Superior temporal gyrus (tissue), 1 donor: ENCODE measurements around the gene SMYD2.
A peak's percentile ranks its signal among the peaks of the same experiment; 100 is the strongest.
"Not testable (repeated sequence)": the region's sequence is repeated elsewhere in the genome, so short reads cannot be mapped to it uniquely, and the experiment has no call there.

Experiments
- DNase-seq: peaks from one replicate; pipeline ENCODE4 v3.0.0-alpha.2; 2016; ENCODE audit errors: extremely low spot score

Gene SMYD2

DNA sequence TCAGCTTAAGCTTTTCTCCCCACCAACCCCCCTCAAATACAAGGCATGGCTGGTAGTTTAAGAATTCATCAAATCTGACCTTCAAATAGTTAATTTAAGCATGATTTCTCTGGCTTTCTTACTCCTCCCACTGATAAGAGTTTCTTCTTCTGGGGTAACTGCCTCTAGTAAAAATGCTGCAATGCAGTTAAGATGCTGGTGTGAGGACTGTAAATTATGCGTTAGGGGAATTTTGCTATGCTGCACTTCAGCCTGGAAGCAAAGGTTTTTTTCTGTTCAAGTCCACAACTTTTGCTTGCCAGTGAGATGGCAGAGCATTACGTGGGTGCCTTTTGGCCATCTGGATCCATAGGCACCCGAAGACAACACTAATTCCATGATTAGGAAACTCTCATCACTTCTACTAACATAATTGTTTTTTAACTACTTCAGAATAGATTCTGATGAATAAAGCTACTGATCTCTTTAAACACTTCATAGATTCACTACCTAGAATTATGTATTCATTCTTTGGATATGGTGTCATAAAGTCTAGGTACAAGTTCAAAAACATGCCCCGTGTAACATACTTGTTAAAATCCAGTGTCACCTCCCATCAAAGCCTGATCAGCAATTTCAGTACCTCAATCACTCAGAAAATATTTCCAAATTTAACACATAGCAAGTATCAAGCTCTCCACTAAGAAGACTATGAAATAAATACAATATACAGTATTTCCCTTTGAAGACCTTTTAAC, 8.8 kb upstream of the SMYD2 start:
- no peak for DNase-seq

DNA sequence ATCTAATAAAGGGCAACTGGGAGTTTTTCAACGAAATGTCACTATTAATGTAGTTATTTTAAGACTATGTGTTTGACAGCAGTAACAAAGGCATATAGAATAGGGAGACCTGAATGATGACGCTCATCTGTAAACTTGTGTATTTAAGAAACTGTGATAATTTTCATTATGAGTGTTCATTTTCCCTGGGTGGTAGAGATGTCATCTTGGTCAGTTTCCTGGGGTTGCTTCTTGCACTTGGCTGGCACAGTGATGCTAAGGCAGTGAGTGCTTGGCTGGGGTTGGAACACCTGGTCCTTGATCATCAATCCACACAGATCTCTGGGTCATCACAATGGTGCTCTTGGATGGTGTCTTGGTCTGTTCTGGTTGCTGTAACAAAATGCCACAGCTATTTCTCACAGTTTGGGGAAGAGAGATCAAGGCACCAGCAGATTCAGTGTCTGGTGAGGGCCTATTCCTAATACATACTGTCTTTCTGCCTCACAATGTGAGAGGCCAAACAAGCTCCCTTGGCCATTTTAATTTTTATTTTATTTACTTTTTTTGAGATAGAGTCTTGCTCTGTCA, 7.9 kb upstream of the SMYD2 start:
- DNase-seq = no peak

DNA sequence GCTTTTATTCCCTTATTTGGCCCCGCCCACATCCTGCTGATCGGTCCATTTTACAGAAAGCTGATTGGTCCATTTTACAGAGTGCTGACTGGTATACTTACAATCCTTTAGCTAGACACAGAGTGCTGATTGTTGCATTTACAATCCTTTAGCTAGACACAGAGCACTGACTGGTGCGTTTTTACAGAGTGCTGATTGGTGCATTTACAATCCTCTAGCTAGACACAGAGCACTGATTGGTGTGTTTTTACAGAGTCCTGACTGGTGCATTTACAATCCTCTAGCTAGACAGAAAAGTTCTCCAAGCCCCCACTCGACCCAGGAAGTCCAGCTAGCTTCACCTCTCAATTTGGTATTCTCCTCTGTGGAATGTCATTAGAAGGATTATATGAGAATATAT, 5.3 kb upstream of the SMYD2 start:
- not testable (repeated sequence) for DNase-seq

DNA sequence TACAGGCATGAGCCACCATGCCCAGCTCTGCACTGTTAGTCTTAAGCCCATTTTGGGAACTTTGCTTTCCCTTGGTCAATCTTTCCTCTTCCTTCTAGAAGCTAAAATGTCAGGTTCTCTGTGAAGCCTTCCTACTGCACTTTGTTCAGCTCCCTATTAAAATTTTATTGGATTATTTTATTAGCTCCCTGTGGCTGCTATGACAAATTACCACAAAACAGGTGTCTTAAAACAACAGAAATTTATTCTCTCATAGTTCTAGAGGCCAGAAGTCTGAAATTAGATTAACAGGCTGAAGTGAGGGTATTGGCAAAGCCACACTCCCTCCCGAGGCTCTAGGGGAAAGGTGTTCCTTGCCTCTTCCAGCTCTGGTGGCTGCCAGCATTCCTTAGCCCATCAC, 4.2 kb upstream of the SMYD2 start:
- DNase-seq = no peak

DNA sequence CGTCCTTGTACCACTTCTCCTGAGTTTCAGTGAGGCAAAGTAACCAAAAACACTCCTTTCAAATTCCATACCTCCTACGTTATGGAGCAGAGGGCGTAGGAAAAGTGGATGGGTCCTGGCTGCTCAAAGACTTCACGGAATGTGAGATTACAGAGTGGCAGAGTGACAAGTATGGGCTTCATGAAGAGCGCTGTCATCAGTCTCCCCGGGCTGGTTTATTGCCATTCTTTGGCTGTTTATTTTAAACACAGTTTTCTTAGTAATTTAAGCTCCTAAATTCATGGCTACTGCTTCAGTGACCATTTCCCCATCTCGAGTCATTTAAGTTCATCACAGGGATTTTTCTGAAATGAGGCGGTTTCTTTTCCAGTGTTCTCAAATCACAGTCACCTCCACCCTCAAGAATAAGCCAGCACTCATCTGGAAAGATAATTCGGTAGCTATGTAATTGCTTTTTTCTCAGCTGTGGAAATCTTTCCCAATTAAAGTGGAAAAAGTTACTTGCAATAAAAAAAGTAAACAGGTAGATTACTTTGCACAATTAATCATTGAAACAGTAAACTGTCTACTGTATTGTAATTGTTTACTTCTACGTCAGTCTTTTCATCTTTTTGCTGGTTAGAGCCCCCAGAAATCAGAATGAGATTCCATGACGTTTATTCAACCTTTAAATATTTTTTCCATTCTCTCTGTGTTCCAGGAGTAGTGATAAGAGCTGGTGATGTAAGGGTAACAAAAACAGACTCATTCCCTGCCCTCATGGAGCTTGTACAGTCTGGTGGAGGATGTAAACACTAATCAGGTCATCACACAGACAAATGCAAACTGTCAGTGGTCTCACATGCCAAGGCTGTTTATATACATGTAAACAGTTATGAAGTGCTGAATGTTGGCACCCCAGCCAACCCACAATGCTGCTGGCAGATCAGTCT, 3.0 kb upstream of the SMYD2 start:
- DNase-seq = no peak

DNA sequence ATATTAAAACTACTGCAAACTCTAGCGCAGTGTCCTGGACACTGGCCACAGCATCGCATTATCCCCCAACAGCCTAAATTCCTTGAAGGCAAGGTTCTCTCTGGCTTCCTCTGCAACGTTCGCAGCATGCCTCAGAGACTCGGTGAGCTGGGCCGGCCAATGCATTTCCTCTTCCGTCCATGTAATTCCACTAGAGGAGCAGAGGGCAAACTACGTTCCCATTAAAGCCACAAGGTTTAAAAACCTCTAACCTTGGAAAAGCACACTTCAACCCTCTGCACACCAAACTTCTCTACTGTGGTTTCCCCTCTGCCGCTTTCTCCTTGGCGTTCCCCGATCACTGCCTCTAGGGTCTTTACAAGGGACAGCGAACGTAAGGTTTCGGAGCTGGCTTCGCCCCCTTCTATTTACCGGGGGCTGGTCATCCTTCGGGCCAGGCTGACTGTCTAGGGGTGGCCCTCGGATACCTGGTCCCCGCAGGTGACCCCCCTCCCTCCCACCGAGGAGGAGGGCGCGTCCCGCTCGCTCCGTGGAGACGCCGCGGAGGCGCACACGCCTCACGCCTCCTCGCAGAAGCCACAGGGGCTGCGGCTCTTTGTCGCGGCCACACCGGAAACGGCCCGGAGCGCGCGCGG, 456 bp upstream of the SMYD2 start:
- DNase-seq = peak; percentile 55

DNA sequence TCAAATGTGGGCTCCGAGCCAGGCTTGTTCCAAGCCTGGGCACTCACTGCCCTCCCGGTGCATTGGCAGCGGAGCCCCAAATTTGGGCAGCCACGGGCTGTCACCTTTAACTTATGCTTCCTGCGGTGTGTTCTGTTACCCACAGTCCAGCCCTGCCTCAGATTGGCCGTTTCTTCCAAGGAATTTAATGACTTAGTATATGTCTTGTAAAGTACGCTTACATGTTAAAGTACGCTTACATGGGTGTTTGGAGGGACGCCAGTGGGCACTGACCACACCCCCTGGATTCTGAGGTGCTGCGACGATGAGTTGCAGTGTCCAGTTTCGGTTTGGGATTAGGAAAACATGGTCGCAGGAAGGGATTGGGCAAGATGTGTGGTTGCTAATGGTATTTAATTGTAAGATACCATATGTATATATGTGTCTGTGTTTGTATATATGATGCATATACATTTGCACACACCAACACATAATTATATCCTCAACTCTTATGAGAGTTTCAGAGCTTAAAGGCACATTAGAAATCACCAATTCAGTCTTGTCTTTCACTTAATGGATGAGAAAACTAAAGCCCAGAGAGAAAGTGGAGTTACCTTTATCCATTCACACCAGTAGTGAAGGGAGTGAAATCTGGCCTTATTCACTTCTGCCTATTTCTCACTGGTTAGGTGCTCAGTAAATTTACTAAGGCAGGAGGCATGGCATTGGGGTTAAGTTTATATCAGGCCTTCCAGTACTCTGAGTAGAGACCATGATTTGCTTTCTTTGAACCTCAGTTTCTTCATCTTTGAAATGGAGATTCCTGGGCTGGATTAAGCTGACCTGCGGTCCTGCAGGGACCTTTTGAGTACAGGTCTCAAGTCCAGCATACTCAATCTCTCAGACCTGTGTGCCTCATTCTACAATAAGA, 1.0 kb downstream of the SMYD2 start:
- no peak for DNase-seq

DNA sequence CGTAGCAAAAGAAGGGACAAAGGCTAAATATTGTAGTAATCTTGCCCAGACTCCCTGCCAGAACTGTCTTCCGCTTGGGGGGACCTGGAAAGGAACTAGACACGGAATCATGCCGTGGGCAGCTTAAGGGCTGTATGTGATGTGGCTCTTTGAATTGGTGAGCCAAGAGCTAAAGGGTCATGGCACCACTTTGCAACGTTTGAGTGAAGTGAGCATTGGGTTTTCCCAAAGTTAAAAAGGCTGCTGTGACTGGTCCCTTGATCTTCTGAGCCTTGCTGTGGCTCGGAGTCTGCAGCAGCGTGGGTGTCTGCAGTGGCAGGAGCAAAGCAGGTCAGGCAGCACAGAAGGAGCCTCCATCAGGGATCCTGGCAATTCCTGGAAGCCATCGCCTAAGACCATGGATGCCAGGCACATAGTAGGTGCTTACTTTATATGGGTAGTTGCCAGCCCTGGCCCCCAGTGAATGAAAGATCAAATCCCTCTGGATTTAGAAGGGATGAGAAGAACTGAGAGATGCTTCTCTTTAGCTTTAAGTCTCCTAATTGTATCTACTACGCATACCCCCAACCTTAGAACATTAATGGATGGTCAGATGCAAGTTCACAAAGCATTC, 1.8 kb downstream of the SMYD2 start:
- DNase-seq = no peak

DNA sequence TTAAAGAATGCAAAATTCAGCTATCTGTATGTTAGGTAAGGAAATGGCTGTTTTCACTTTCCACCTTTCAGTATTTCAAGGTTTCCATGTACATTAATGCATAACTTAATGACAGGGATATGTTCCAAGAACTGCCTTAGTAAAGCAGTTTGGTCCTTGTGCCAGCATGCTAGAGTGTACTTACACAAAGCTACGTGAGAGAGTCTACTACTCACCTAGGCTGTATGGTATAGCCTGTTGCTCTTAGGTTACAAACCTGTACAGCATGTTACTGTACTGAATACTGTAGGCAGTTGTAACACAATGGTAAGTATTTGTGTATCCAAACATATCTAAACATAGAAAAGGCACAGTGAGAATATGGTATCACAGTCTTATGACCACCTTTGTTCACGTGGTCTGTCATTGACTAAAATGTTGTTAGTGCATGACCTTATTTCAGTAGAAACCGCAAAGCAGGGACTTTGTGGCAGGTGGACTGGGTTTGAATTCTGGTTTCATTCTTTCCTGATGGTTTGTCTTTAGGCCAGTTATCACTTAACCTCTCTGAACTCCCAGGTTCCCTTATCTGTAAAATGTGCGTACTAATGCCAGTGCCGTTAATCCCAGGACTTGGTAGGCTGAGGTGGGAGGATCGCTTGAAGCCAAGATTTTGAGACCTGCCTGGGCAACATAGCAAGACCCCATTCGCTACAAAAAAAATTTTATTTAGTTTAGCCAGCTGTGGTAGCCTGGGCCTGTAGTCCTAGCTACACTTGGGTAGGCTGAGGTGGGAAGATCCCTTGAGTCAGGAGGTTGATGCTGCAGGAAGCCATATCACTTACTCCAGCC, 4.9 kb downstream of the SMYD2 start:
- DNase-seq = no peak

DNA sequence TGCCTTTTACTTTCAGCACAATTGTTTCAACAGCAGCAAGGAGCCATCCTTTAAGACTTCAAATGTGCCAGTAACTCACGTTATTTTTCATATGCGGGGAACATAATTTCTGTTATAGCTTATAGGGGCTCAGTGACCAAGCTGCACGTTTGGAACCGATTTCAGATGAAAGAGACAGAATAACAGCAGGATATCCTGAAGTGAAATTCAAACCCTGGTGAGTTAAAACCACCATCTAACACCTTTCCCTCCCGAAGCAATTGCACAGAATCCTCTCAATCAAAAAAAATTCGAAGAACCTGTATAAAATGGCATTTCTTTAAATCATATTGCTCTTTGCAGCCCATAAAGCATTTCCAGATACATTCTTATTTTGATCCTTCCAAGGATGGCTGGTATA, 6.9 kb downstream of the SMYD2 start:
- DNase-seq = no peak

DNA sequence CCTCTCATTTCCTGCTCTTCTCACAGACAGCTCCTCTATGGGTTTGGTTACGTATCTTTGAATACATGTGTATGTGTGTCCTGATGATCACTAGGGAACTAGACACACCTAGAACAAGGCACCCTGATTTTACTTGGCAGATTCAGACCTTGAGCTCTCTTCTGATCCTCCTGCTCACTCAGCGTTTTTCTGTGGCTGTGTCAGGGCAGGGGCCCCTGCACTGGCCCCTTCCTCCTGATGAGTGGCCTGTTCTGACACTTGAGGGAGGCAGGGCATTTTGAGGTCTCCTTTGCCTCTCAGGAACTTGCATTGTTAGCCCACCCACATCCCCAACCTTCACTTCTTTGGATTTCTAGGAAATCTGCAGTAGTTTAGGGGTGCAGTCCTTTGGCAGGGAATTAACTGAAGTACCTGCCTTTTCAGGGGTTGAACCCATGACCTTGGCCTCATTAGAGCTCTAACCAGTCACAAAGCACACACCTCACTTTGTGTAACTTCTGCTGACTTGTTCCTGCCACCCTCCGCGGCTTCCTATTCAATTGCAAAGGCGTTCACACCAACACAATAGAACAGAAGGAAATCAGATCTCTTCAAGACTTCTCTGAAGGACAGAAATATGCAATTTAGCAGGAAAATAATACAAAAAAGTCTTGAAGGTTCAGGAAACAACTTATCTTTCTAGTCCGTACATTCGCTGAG, 8.8 kb downstream of the SMYD2 start:
- no peak for DNase-seq

DNA sequence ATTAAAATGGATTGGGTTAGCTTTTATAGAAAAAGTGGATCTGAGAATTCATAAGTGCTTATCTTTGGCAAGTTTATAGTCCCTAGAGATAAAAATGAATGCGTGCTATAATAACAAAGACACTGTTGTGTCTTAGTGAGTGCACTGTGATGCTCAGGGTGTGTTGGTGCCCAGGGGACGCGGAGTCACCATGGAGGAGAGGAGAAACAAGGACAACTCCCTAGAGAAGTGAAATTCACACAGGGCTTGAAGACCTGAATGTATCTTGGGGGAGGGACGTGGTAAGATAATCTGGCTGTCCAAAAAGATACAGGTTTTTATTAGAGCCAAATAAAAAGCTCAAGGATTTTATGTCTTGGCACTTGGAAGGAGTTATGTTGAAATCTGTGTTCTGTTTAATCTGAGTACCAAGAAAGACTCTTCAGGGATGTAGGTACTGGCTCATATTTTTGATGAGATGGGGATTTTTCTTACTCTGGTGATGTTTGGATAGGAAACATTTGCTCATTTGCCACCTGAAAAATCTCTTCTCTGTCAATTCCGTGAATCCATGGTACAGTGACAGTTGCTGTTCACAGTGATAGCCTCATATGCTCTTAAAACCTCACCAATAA, 9.6 kb downstream of the SMYD2 start:
- no peak for DNase-seq

DNA sequence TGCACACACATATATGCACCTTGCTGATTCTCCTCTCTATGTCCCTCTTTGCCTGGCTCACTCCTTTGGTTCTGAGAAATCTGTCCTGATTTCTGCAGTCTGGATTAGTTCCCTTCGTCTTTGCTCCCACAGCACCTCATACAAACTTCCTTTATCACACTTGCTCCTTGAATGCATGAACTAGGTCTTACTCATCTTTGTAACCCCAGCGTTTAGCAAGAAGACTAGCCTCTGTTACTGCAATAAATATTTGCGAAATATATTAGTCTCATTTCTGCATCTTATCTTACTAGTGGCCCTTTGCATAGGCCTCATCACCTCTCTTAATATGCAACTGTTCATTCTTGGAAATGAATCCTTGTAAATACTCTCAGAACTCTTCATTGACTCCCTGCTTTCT, 11.4 kb downstream of the SMYD2 start:
- DNase-seq = no peak

DNA sequence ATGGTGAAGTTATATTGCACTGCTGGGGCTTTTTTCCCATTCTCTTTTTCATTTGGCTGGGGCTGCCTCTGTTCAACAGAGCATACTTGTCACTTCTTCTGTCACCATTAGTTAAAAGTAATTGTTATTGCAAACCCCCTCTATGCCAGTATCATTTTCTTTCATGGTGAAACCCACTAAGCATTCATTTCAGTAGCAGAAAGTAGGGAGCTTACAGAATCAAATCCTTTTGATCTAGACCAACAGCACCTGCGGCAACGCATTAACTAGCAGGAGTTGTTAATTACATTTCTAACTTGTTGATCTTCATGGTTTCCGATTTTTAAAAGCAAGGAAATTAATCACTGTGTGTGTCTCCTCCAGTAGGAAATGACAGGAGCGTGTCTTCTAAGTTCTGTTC, 15.0 kb downstream of the SMYD2 start:
- DNase-seq = no peak

DNA sequence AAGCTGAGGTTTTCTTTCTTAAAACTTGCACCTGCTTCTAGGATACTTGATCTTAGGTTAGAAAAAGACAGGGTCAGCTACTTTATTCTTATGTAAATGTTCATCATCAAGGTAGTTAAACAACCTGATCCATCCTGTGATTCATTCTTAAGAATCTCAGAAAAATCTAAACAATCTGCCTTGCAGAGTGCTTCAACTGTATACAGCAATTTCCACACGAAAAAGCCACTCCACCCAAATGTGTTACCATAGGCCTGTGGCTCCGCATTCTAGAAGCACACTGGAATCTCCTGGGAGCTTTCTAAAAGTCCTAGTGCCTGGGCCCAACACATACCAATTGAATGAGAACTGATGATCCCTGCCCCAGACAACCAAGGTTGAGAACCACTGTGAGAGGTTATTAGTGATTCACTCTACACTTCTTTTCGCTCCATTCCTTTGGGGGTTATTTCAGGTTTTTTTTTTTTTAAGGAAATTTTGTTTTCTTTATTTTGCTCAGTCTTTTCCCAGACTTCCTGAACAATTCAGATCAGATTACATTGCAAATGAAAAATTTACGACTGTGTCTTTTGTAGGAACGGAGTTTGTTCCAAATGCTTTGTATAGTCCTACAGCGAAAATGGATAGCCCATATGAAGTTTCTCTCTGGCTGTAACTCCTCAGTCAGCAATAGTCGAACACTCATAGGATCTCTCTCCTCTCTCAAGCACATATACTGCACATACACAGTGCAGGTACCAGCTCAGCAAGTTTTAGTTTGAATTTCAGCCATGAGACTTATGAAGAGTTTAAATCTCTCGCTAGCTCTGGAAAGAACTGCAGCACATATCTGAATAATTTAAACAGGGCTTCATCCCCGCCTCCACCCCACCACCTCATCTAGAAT, 16.1 kb downstream of the SMYD2 start:
- DNase-seq = no peak

DNA sequence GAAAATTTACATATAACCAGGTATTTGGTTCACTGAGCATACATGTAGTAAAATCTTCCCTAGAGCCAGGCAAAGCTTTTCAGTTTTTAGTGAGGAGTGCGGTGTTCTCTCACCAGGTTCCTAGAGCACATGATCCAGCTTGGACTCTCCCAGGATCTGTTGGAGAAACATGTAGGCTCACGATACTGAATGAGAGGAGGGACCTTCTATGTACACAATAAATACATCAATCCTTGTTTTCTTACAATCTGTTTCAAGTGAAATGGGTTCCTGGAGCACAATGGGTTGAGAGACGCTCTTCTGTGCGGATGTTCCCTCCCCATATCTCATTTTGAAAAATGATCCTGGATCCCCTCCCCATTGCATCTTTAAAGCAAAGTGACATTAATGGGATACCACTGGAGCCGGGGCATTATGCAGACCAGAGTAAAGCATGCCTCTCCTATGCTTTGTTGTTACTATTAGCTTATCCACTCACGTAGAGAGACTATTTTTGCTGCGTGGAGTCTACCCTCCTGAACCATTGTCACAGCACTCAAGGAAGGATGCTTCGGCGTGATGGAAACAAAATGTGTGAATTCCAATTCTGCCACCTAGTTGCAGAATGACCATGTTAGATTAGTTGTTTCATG, 19.3 kb downstream of the SMYD2 start:
- DNase-seq = no peak

DNA sequence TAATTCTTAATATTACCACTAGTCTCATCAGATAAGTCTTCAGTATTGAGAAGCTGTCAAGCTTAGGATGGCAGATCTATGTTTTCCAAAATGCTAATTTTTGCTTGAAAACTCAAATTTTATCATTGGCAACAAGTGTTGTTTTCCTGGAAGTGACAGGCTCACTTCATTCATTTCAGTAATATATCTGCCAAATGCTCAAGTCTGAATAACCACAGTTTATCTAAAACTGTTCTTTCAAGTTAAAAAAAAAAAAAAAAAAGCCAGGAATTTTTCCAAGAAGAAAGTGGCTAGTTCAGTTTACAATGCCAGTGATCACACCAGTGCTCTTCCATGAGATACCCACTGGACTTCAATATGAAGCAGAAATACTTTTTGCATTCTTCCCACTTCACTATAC, 20.6 kb downstream of the SMYD2 start:
- no peak for DNase-seq
